ENCODE data around the gene PSMA7.

The PSMA7 gene

GRCh38 chr20:62170536-62170935, 27.3 kb upstream of the PSMA7 start:
- DNase-seq (ENCODE audit: low read depth) = no peak
- TF ChIP-seq CTCF (IDR thresholded peaks at IDR 0.05; ENCODE audit: low read depth, low read length, missing control alignments) = no peak
- H3K4me3 ChIP-seq (ENCODE audit: low read depth, low read length) = no peak overlapping the region

GRCh38 chr20:62168890-62169435, 25.8 kb upstream of the PSMA7 start:
- H3K4me3 ChIP-seq (ENCODE audit: low read depth, low read length) = no peak overlapping the region
- no peak for TF ChIP-seq CTCF (IDR thresholded peaks at IDR 0.05; ENCODE audit: low read depth, low read length, missing control alignments)
- DNase-seq (ENCODE audit: low read depth) = no peak

- DNase-seq (ENCODE audit: low read depth) = no peak
- H3K4me3 ChIP-seq (ENCODE audit: low read depth, low read length) = no peak overlapping the region
- TF ChIP-seq CTCF (IDR thresholded peaks at IDR 0.05; ENCODE audit: low read depth, low read length, missing control alignments) = no peak
Observed at GRCh38 chr20:62168061-62168460, 24.9 kb upstream of the PSMA7 start.

- no peak for TF ChIP-seq CTCF (IDR thresholded peaks at IDR 0.05; ENCODE audit: low read depth, low read length, missing control alignments)
- DNase-seq (ENCODE audit: low read depth) = no peak
- no peak overlapping the region for H3K4me3 ChIP-seq (ENCODE audit: low read depth, low read length)
Observed at GRCh38 chr20:62167474-62167873, 24.3 kb upstream of the PSMA7 start.

GRCh38 chr20:62165762-62166399, 22.7 kb upstream of the PSMA7 start:
- no peak for TF ChIP-seq CTCF (IDR thresholded peaks at IDR 0.05; ENCODE audit: low read depth, low read length, missing control alignments)
- H3K4me3 ChIP-seq (ENCODE audit: low read depth, low read length) = no peak overlapping the region
- no peak for DNase-seq (ENCODE audit: low read depth)

- H3K4me3 ChIP-seq (ENCODE audit: low read depth, low read length) = no peak overlapping the region
- TF ChIP-seq CTCF (IDR thresholded peaks at IDR 0.05; ENCODE audit: low read depth, low read length, missing control alignments) = no peak
- DNase-seq (ENCODE audit: low read depth) = no peak
Observed at GRCh38 chr20:62164879-62165761, 21.9 kb upstream of the PSMA7 start.
